ENCODE measurements around the gene OR51B5.

DNA sequence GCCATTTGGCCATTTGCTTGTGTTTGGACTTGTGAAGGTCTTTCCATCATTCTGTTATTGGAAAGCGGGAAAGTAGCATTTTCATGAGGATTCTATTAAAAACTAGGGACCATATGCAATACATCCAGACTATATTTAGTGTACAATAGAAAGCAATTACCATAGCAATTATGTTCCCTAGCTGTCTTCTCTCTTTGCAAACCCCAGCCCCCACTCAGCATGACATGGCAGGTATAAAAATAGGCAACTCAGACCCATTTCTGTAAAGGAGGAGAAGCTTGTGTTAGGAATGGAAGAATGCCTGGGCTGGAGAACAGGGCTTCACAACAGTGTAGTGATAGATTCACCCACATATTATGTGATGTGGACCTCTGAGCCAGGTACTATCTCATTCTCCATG lies 20.4 kb upstream of the OR51B5 start:
- TF ChIP-seq, protein P1, sequence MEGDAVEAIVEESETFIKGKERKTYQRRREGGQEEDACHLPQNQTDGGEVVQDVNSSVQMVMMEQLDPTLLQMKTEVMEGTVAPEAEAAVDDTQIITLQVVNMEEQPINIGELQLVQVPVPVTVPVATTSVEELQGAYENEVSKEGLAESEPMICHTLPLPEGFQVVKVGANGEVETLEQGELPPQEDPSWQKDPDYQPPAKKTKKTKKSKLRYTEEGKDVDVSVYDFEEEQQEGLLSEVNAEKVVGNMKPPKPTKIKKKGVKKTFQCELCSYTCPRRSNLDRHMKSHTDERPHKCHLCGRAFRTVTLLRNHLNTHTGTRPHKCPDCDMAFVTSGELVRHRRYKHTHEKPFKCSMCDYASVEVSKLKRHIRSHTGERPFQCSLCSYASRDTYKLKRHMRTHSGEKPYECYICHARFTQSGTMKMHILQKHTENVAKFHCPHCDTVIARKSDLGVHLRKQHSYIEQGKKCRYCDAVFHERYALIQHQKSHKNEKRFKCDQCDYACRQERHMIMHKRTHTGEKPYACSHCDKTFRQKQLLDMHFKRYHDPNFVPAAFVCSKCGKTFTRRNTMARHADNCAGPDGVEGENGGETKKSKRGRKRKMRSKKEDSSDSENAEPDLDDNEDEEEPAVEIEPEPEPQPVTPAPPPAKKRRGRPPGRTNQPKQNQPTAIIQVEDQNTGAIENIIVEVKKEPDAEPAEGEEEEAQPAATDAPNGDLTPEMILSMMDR (conservative IDR thresholded peaks at IDR 0.05): no peak
- TF ChIP-seq ZFX (IDR thresholded peaks at IDR 0.05): no peak

Measured in C4-2B (cell line).